ENCODE results near the gene ANKS1A.
"Not testable (repeated sequence)": the region's sequence is repeated elsewhere in the genome, so short reads cannot be mapped to it uniquely, and the experiment has no call there.

Gene ANKS1A

GRCh38 chr6:34920097-34920496, 31.0 kb downstream of the ANKS1A start:
- no peak for DNase-seq

GRCh38 chr6:34922177-34922663, 33.2 kb downstream of the ANKS1A start:
- no peak for DNase-seq

GRCh38 chr6:34924831-34925625, 36.0 kb downstream of the ANKS1A start:
- no peak for DNase-seq

GRCh38 chr6:34926655-34927054, 37.6 kb downstream of the ANKS1A start:
- no peak for DNase-seq

- no peak for DNase-seq
Observed at GRCh38 chr6:34928220-34928619, 39.2 kb downstream of the ANKS1A start.

GRCh38 chr6:34928695-34929094, 39.6 kb downstream of the ANKS1A start:
- no peak for DNase-seq

GRCh38 chr6:34929241-34929978, 40.4 kb downstream of the ANKS1A start:
- DNase-seq: no peak

- DNase-seq: no peak
Observed at GRCh38 chr6:34930221-34930620, 41.2 kb downstream of the ANKS1A start.

- DNase-seq: not testable (repeated sequence)
Observed at GRCh38 chr6:34932202-34932601, 43.1 kb downstream of the ANKS1A start.

GRCh38 chr6:34934516-34934915, 45.5 kb downstream of the ANKS1A start:
- no peak for DNase-seq

GRCh38 chr6:34938268-34938667, 49.2 kb downstream of the ANKS1A start:
- no peak for DNase-seq

GRCh38 chr6:34940030-34940434, 51.0 kb downstream of the ANKS1A start:
- DNase-seq: no peak

GRCh38 chr6:34941421-34941820, 52.4 kb downstream of the ANKS1A start:
- no peak for DNase-seq

- no peak for DNase-seq
Observed at GRCh38 chr6:34945317-34945716, 56.3 kb downstream of the ANKS1A start.

- no peak for DNase-seq
Observed at GRCh38 chr6:34947561-34947960, 58.5 kb downstream of the ANKS1A start.

- DNase-seq: no peak
Observed at GRCh38 chr6:34949636-34950035, 60.6 kb downstream of the ANKS1A start.

GRCh38 chr6:34950849-34951248, 61.8 kb downstream of the ANKS1A start:
- DNase-seq: no peak

GRCh38 chr6:34951731-34952130, 62.7 kb downstream of the ANKS1A start:
- DNase-seq: no peak

- no peak for DNase-seq
Observed at GRCh38 chr6:34953061-34954025, 64.3 kb downstream of the ANKS1A start.

GRCh38 chr6:34955442-34955841, 66.4 kb downstream of the ANKS1A start:
- no peak for DNase-seq

- no peak for DNase-seq
Observed at GRCh38 chr6:34957231-34957783, 68.3 kb downstream of the ANKS1A start.

- DNase-seq: no peak
Observed at GRCh38 chr6:34958734-34959133, 69.7 kb downstream of the ANKS1A start.

- no peak for DNase-seq
Observed at GRCh38 chr6:34959224-34959623, 70.2 kb downstream of the ANKS1A start.

Data from activated CD4-positive, CD25-positive, alpha-beta regulatory T cell treated with anti-CD3 and anti-CD28 coated beads, Interleukin-2, amount 50 U/mL, for 72 hours (primary cell).